HCT116 (cell line): ENCODE data around the gene ICA1. TPM values are rescaled to one million over a fixed set of nuclear protein-coding genes. Genes with fewer than 3 reads are reported as not detected.

Source experiments
- ATAC-seq: fragments of 200-7000 bp; cut with Tn5 transposase; 2 replicates; pipeline ENCODE4 v1.9.1; 2020; ENCODE audit warnings: mild to moderate bottlenecking, moderate library complexity
- BruUV-seq: library from RNA; stranded (reverse); fragments of 400-500 nt; replicated peaks from 2 replicates; lab custom pipeline; 2021; lab: Mats Ljungman, UMichigan
- CTCF ChIA-PET: fragments of 300-600 bp; sonication (Branson Sonifier 250); formaldehyde crosslinking; loops from one replicate; lab custom pipeline; 2021; ENCODE audit warnings: antibody characterized with exemption; lab: Charles Lee
- POLR2A ChIA-PET: fragments of 300-600, 350-600 bp; sonication (Branson Sonifier 250); formaldehyde crosslinking; loops from one replicate; lab custom pipeline; 2021; ENCODE audit warnings: antibody characterized with exemption; lab: Charles Lee
- RAD21 ChIA-PET, 2 experiments: fragments of 300-600 bp; sonication (Branson Sonifier 250); formaldehyde crosslinking; loops; one replicate each; lab custom pipeline; 2023; ENCODE audit warnings: low total read pairs in 2 of 2; ENCODE audit not compliant: uncharacterized antibody in 2 of 2, unreplicated experiment in 2 of 2, low non-redundant PET in 1 of 2; lab: Charles Lee
- DNase-seq: peaks from one replicate; pipeline ENCODE4 v3.0.0-alpha.2; 2010; ENCODE audit warnings: low read depth, low spot score
- H2AFZ ChIP-seq: fragments of 200-600 bp; shearing (Covaris generic), sonication (generic); 2 replicates; pipeline ENCODE4 v1.6.1; 2017; ENCODE audit warnings: low read depth, mixed run types, mixed read lengths, antibody characterized with exemption, low read length; ENCODE audit not compliant: poor library complexity, severe bottlenecking
- H3K27ac ChIP-seq: 2 replicates; pipeline ENCODE4 v1.5.1; 2012; ENCODE audit warnings: low read depth, low read length
- H3K27me3 ChIP-seq: fragments of 200-600 bp; sonication (generic); 2 replicates; pipeline ENCODE4 v1.6.1; 2016; ENCODE audit warnings: mixed run types, low read length, mixed read lengths; ENCODE audit not compliant: insufficient read depth
- H3K36me3 ChIP-seq, 2 experiments: fragments of 200-500 bp in 1 of 2; fragments of 200-600 bp in 1 of 2; sonication (Bioruptor generic) in 1 of 2; sonication (generic) in 1 of 2; 2 replicates each; pipeline versions ENCODE4 v1.5.1 to v1.6.1; 2014 to 2016; ENCODE audit warnings: low read length in 2 of 2, inconsistent platforms in 1 of 2, mixed read lengths in 1 of 2, mixed run types in 1 of 2; ENCODE audit not compliant: insufficient read depth in 2 of 2, control insufficient read depth in 1 of 2
- H3K4me1 ChIP-seq, 2 experiments: fragments of 200-600 bp in 1 of 2; sonication (generic) in 1 of 2; 2 replicates each; pipeline versions ENCODE4 v1.5.1 to v1.6.1; 2012 to 2017; ENCODE audit warnings: low read length in 2 of 2, inconsistent platforms in 1 of 2, mild to moderate bottlenecking in 1 of 2, mixed read lengths in 1 of 2, mixed run types in 1 of 2, moderate library complexity in 1 of 2; ENCODE audit not compliant: insufficient read depth in 2 of 2, control insufficient read depth in 1 of 2
- H3K4me2 ChIP-seq: fragments of 200-600 bp; sonication (generic); 2 replicates; pipeline ENCODE4 v1.6.1; 2017; ENCODE audit warnings: mixed run types, low read length, mixed read lengths
- H3K4me3 ChIP-seq, 2 experiments: fragments of 200-600 bp in 1 of 2; sonication (generic) in 1 of 2; replicated peaks in 1 of 2; 2 replicates each; pipeline ENCODE4 v1.5.1; 2011 to 2016; ENCODE audit warnings: low read length in 2 of 2, control low read depth in 1 of 2, low read depth in 1 of 2, mild to moderate bottlenecking in 1 of 2, mixed read lengths in 1 of 2, mixed run types in 1 of 2
- H3K79me2 ChIP-seq: fragments of 200-600 bp; sonication (generic); 2 replicates; pipeline ENCODE4 v1.6.1; 2017; ENCODE audit warnings: mild to moderate bottlenecking, mixed run types, low read length, moderate library complexity, mixed read lengths; ENCODE audit not compliant: insufficient read depth
- H3K9ac ChIP-seq: fragments of 200-600 bp; sonication (generic); 2 replicates; pipeline ENCODE4 v1.6.1; 2016; ENCODE audit warnings: low read length, mixed read lengths
- H3K9me2 ChIP-seq: fragments of 200-600 bp; sonication (generic), shearing (Covaris generic); 2 replicates; pipeline ENCODE4 v1.6.1; 2017; ENCODE audit warnings: mixed run types, mild to moderate bottlenecking, moderate library complexity; ENCODE audit not compliant: insufficient read depth
- H3K9me3 ChIP-seq, 2 experiments: fragments of 200-500 bp in 1 of 2; fragments of 200-600 bp in 1 of 2; sonication (Bioruptor generic) in 1 of 2; sonication (generic) in 1 of 2; 2 replicates each; pipeline ENCODE4 v1.6.1; 2014 to 2017; ENCODE audit warnings: low read length in 2 of 2, mixed read lengths in 2 of 2, inconsistent platforms in 1 of 2, low read depth in 1 of 2, mild to moderate bottlenecking in 1 of 2, mixed run types in 1 of 2, moderate library complexity in 1 of 2; ENCODE audit not compliant: control insufficient read depth in 1 of 2, insufficient read depth in 1 of 2
- H4K20me1 ChIP-seq: fragments of 200-600 bp; sonication (generic), shearing (Covaris generic); 2 replicates; pipeline ENCODE4 v1.6.1; 2017; ENCODE audit warnings: mixed run types, mild to moderate bottlenecking, moderate library complexity; ENCODE audit not compliant: insufficient read depth
- CBX3 ChIP-seq: IDR thresholded peaks from 2 replicates; pipeline ENCODE4 v1.6.1; 2012; ENCODE audit warnings: low read depth
- CEBPB ChIP-seq: IDR thresholded peaks from 2 replicates; pipeline ENCODE4 v1.6.1; 2012; ENCODE audit warnings: low read depth
- EGR1 ChIP-seq: IDR thresholded peaks from 2 replicates; pipeline ENCODE4 v1.6.1; 2012; ENCODE audit warnings: low read depth
- EZH2 ChIP-seq: fragments of 200-600 bp; sonication (generic); IDR thresholded peaks from 2 replicates; pipeline ENCODE4 v1.6.1; 2017; ENCODE audit warnings: antibody characterized with exemption, mixed run types
- EZH2phosphoT487 ChIP-seq: fragments of 200-600 bp; IDR thresholded peaks from 2 replicates; pipeline ENCODE4 v1.6.1; 2018; ENCODE audit warnings: antibody characterized with exemption, borderline replicate concordance
- FOSL1 ChIP-seq: IDR thresholded peaks from 2 replicates; pipeline ENCODE4 v1.6.1; 2012; ENCODE audit warnings: low read depth
- JUND ChIP-seq: IDR thresholded peaks from 2 replicates; pipeline ENCODE4 v1.6.1; 2012
- POLR2A ChIP-seq: IDR thresholded peaks from 2 replicates; pipeline ENCODE4 v1.7.0; 2011; ENCODE audit warnings: borderline replicate concordance; ENCODE audit not compliant: insufficient read depth, insufficient read length; ENCODE audit errors: extremely low read depth
- POLR2AphosphoS5 ChIP-seq: IDR thresholded peaks from 2 replicates; pipeline ENCODE4 v1.6.1; 2011; ENCODE audit warnings: mild to moderate bottlenecking, low read depth, low read length, moderate library complexity
- RAD21 ChIP-seq: IDR thresholded peaks from 2 replicates; pipeline ENCODE4 v1.6.1; 2012; ENCODE audit warnings: low read depth, mild to moderate bottlenecking
- REST ChIP-seq: IDR thresholded peaks from 2 replicates; pipeline ENCODE4 v1.6.1; 2012; ENCODE audit warnings: low read depth
- SIN3A ChIP-seq: IDR thresholded peaks from 2 replicates; pipeline ENCODE4 v1.6.1; 2012; ENCODE audit warnings: low read depth
- SP1 ChIP-seq: IDR thresholded peaks from 2 replicates; pipeline ENCODE4 v1.6.1; 2012; ENCODE audit warnings: low read depth
- SRF ChIP-seq: IDR thresholded peaks from 2 replicates; pipeline ENCODE4 v1.6.1; 2012; ENCODE audit warnings: low read depth
- YY1 ChIP-seq: IDR thresholded peaks from 2 replicates; pipeline ENCODE4 v1.6.1; 2011; ENCODE audit warnings: low read length, low read depth, moderate library complexity, mild to moderate bottlenecking; ENCODE audit not compliant: insufficient replicate concordance; ENCODE audit errors: extremely low read depth
- ZBTB33 ChIP-seq: IDR thresholded peaks from 2 replicates; pipeline ENCODE4 v1.6.1; 2011; ENCODE audit warnings: mild to moderate bottlenecking, low read length, moderate library complexity; ENCODE audit not compliant: insufficient replicate concordance; ENCODE audit errors: extremely low read depth
- ZFX ChIP-seq: fragments of 450-650 bp; IDR thresholded peaks from 2 replicates; pipeline ENCODE4 v1.6.1; 2017
- ZNF274 ChIP-seq: fragments of 200-500 bp; sonication (Bioruptor generic); IDR thresholded peaks from 2 replicates; pipeline ENCODE4 v1.6.1; 2014; ENCODE audit warnings: mild to moderate bottlenecking, low read depth, low read length, inconsistent platforms
- intact Hi-C: fragments of 100-400 bp; cut with micrococcal nuclease; formaldehyde crosslinking; loops from 2 replicates; pipeline ENCODE4 v1.10.0; 2022
- total RNA-seq: library from RNA; stranded (reverse); gene quantifications from one replicate; pipeline ENCODE4 v1.2.1, GENCODE V29; 2021; ENCODE audit not compliant: unreplicated experiment
- TF ChIP-seq, protein P1 (sequence below): IDR thresholded peaks from 2 replicates; pipeline ENCODE4 v1.6.1; 2012
- TF ChIP-seq, protein P2 (sequence below): IDR thresholded peaks from 2 replicates; pipeline ENCODE4 v1.6.1; 2012

ICA1 gene
- total RNA-seq, 1 experiment from 2014 or later: 16.4 TPM

GRCh38 chr7:8205537-8205936, 56.4 kb downstream of the ICA1 start (continued):
- TF ChIP-seq ZBTB33: no peak
- no peak for TF ChIP-seq EZH2phosphoT487
- no peak for TF ChIP-seq SP1
- no peak for TF ChIP-seq CBX3
- no peak for TF ChIP-seq EZH2

DNA sequence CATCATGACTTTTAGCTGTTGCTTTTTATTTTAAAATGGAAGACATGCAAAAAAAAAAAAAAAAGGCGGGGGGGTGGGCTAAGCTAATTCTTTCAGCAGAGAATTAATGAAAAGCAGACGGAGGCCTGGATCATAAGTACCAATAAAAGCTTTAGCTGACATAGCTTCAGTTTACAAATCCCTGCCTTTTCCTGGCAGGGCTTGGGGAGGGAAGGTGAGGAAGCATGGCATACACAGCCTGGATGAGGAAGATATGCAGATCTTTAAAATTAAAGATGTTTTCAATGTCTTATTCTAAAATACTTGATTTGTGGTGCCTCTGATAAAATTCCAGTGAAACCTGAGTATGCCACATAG, 57.0 kb downstream of the ICA1 start:
- DNase-seq (no peak), ATAC-seq (no peak)
- Histone ChIP-seq H3K9me3 (no peaks in the 10 kb centered on the region), H3K9me2 (no peaks in the 10 kb centered on the region), H3K27ac (no peak overlapping the region), H3K36me3 (no peaks in the 10 kb centered on the region), H4K20me1 (no peaks in the 10 kb centered on the region), H3K4me2 (no peak overlapping the region), H3K79me2 (no peaks in the 10 kb centered on the region), H3K9ac (no peak overlapping the region), H3K4me3 (no peak overlapping the region), H3K4me1 (no peaks in the 10 kb centered on the region), H3K27me3 (no peaks in the 10 kb centered on the region), H2AFZ (no peak overlapping the region)
- intact Hi-C loops: no loop called here
- ChIA-PET CTCF (no interaction called here), RAD21 (no interaction called here), POLR2A (no interaction called here)
- BruUV-seq: no TSS peak
- TF ChIP-seq, protein P1, sequence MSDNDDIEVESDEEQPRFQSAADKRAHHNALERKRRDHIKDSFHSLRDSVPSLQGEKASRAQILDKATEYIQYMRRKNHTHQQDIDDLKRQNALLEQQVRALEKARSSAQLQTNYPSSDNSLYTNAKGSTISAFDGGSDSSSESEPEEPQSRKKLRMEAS: no peak
- TF ChIP-seq ZNF274 (no peak), RAD21 (no peak), EZH2 (no peak), EZH2phosphoT487 (no peak), YY1 (no peak), SIN3A (no peak), JUND (no peak), CBX3 (no peak), ZFX (no peak), FOSL1 (no peak), POLR2A (no peak), SRF (no peak), SP1 (no peak), EGR1 (no peak), CEBPB (no peak), REST (no peak), POLR2AphosphoS5 (no peak)
- TF ChIP-seq, protein P2, sequence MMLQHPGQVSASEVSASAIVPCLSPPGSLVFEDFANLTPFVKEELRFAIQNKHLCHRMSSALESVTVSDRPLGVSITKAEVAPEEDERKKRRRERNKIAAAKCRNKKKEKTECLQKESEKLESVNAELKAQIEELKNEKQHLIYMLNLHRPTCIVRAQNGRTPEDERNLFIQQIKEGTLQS: no peak
